ENCODE results near the gene UROS.

DNA sequence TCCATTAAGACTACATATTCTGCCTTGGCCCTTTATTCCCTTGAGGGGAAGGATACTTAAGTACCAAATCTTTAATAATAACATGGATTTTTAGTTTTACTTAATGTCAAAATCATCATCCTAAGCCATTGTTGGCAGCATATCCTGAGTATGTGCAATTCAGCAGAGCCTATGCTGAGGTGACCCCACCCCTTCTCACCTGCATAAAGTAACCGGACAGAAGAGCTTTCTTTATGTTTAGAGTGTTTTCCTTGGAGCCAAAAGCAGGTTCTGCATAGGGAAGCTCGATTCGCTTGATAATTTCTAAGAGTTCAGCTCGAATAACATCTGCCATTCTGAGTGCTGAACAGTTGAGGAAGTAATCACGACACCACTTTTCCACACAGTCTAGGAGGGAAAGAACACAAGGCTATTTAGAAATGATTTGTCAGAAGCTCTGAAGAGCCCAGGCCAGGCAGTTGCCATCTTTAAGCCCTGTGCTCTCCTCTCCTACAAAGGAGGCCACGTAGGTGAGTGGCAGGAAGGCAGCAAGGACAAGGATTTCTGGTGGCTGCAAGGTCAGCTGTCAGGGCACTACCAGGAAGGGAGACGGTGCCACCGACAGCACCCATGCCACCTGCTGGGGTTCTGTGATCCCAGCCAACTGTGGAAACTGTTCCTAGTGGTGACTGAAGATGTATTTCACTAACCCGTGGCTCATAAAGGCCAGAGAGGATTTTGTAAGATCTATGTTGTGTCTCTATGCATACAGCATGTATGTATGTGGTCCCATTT, 15.9 kb upstream of the UROS start:
- TF ChIP-seq, protein P1, sequence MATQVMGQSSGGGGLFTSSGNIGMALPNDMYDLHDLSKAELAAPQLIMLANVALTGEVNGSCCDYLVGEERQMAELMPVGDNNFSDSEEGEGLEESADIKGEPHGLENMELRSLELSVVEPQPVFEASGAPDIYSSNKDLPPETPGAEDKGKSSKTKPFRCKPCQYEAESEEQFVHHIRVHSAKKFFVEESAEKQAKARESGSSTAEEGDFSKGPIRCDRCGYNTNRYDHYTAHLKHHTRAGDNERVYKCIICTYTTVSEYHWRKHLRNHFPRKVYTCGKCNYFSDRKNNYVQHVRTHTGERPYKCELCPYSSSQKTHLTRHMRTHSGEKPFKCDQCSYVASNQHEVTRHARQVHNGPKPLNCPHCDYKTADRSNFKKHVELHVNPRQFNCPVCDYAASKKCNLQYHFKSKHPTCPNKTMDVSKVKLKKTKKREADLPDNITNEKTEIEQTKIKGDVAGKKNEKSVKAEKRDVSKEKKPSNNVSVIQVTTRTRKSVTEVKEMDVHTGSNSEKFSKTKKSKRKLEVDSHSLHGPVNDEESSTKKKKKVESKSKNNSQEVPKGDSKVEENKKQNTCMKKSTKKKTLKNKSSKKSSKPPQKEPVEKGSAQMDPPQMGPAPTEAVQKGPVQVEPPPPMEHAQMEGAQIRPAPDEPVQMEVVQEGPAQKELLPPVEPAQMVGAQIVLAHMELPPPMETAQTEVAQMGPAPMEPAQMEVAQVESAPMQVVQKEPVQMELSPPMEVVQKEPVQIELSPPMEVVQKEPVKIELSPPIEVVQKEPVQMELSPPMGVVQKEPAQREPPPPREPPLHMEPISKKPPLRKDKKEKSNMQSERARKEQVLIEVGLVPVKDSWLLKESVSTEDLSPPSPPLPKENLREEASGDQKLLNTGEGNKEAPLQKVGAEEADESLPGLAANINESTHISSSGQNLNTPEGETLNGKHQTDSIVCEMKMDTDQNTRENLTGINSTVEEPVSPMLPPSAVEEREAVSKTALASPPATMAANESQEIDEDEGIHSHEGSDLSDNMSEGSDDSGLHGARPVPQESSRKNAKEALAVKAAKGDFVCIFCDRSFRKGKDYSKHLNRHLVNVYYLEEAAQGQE (IDR thresholded peaks at IDR 0.05; ENCODE audit: borderline replicate concordance), result no peak
- TF ChIP-seq, protein P2, sequence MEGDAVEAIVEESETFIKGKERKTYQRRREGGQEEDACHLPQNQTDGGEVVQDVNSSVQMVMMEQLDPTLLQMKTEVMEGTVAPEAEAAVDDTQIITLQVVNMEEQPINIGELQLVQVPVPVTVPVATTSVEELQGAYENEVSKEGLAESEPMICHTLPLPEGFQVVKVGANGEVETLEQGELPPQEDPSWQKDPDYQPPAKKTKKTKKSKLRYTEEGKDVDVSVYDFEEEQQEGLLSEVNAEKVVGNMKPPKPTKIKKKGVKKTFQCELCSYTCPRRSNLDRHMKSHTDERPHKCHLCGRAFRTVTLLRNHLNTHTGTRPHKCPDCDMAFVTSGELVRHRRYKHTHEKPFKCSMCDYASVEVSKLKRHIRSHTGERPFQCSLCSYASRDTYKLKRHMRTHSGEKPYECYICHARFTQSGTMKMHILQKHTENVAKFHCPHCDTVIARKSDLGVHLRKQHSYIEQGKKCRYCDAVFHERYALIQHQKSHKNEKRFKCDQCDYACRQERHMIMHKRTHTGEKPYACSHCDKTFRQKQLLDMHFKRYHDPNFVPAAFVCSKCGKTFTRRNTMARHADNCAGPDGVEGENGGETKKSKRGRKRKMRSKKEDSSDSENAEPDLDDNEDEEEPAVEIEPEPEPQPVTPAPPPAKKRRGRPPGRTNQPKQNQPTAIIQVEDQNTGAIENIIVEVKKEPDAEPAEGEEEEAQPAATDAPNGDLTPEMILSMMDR (IDR thresholded peaks at IDR 0.05; ENCODE audit: poor library complexity, severe bottlenecking), result no peak
- no peak for TF ChIP-seq POLR2AphosphoS5 (IDR thresholded peaks at IDR 0.05)
- TF ChIP-seq EZH2 (IDR thresholded peaks at IDR 0.05; ENCODE audit: borderline replicate concordance, insufficient read depth, low read length, poor library complexity, severe bottlenecking), result no peak
- no peak for TF ChIP-seq SMC3 (conservative IDR thresholded peaks at IDR 0.05; ENCODE audit: poor library complexity)
- no peak for TF ChIP-seq EP300 (conservative IDR thresholded peaks at IDR 0.05; ENCODE audit: poor library complexity, severe bottlenecking)

Measured in neural cell (in vitro differentiated cells).